WTC11 (cell line): ENCODE data around the gene PLBD2. TPM values are rescaled to one million over a fixed set of nuclear protein-coding genes. Genes with fewer than 3 reads are reported as not detected.
A peak's percentile ranks its signal among the peaks of the same experiment; 100 is the strongest.

ENCODE experiments used
- ATAC-seq: fragments of 200-7000 bp; cut with Tn5 transposase; 2 replicates; pipeline ENCODE4 v1.10.0; 2021; ENCODE audit warnings: mild to moderate bottlenecking, moderate library complexity
- CTCF ChIA-PET: fragments of 300-600 bp; sonication (Branson Sonifier 250); formaldehyde crosslinking; loops from one replicate; lab custom pipeline; 2021; ENCODE audit warnings: antibody characterized with exemption; lab: Charles Lee
- POLR2A ChIA-PET: fragments of 350-600 bp; sonication (Branson Sonifier 250); formaldehyde crosslinking; loops from one replicate; lab custom pipeline; 2021; ENCODE audit warnings: antibody characterized with exemption; lab: Charles Lee
- DNase-seq: peaks from one replicate; pipeline ENCODE4 v3.0.0; 2021; ENCODE audit warnings: low spot score
- H3K27ac Mint-ChIP-seq: 2 replicates; pipeline ENCODE4 v1.8.0; 2021; ENCODE audit warnings: mixed read lengths
- H3K27me3 Mint-ChIP-seq: 2 replicates; pipeline ENCODE4 v1.8.0; 2021; ENCODE audit warnings: low read depth, mild to moderate bottlenecking, moderate library complexity, mixed read lengths
- H3K36me3 Mint-ChIP-seq: 2 replicates; pipeline ENCODE4 v1.8.0; 2021; ENCODE audit warnings: mixed read lengths
- H3K4me1 Mint-ChIP-seq: 2 replicates; pipeline ENCODE4 v1.8.0; 2022; ENCODE audit warnings: mixed read lengths
- H3K4me3 Mint-ChIP-seq: 2 replicates; pipeline ENCODE4 v1.8.0; 2021; ENCODE audit warnings: mild to moderate bottlenecking, moderate library complexity, mixed read lengths
- H3K9me3 Mint-ChIP-seq: 2 replicates; pipeline ENCODE4 v1.8.0; 2021; ENCODE audit warnings: mixed read lengths
- CDX4 ChIP-seq: fragments of 250-450 bp; sonication (Bioruptor Pico); IDR thresholded peaks from 2 replicates; pipeline ENCODE4 v1.9.0; 2021; ENCODE audit warnings: moderate library complexity, mild to moderate bottlenecking, inconsistent platforms, borderline replicate concordance
- EMX1 ChIP-seq: fragments of 250-450 bp; sonication (Bioruptor Pico); IDR thresholded peaks from 2 replicates; pipeline ENCODE4 v1.8.0; 2021; ENCODE audit warnings: mild to moderate bottlenecking
- FOXP1 ChIP-seq: sonication (generic); formaldehyde crosslinking; IDR thresholded peaks from 2 replicates; pipeline ENCODE4 v1.8.0; 2022; ENCODE audit warnings: missing genetic modification reagents, mild to moderate bottlenecking, moderate library complexity, borderline replicate concordance
- GRHL2 ChIP-seq: fragments of 250-450 bp; sonication (Bioruptor Pico); IDR thresholded peaks from 2 replicates; pipeline ENCODE4 v1.8.0; 2022; ENCODE audit warnings: mild to moderate bottlenecking, moderate library complexity; ENCODE audit not compliant: insufficient replicate concordance, severe bottlenecking
- GTF2I ChIP-seq: fragments of 250-450 bp; sonication (Bioruptor Pico); conservative IDR thresholded peaks from 2 replicates; pipeline ENCODE4 v1.4.0; 2021; ENCODE audit warnings: mild to moderate bottlenecking
- IRF2 ChIP-seq: sonication (generic); formaldehyde crosslinking; IDR thresholded peaks from 2 replicates; pipeline ENCODE4 v1.8.0; 2022; ENCODE audit warnings: low read depth, missing genetic modification reagents, borderline replicate concordance
- JAZF1 ChIP-seq: fragments of 250-450 bp; sonication (Bioruptor Pico); IDR thresholded peaks from 2 replicates; pipeline ENCODE4 v1.9.0; 2021; ENCODE audit warnings: moderate library complexity, mild to moderate bottlenecking, inconsistent platforms
- JUN ChIP-seq: sonication (generic); formaldehyde crosslinking; IDR thresholded peaks from 2 replicates; pipeline ENCODE4 v1.8.0; 2023; ENCODE audit warnings: mild to moderate bottlenecking, missing genetic modification reagents
- MXD4 ChIP-seq: fragments of 250-450 bp; sonication (Bioruptor Pico); IDR thresholded peaks from 2 replicates; pipeline ENCODE4 v1.8.0; 2021; ENCODE audit warnings: mild to moderate bottlenecking, moderate library complexity, borderline replicate concordance
- MYBL2 ChIP-seq: sonication (generic); formaldehyde crosslinking; IDR thresholded peaks from 2 replicates; pipeline ENCODE4 v1.8.1; 2023; ENCODE audit warnings: mild to moderate bottlenecking, moderate library complexity, missing genetic modification reagents
- NFE2L1 ChIP-seq: sonication (generic); formaldehyde crosslinking; IDR thresholded peaks from 2 replicates; pipeline ENCODE4 v1.8.1; 2023; ENCODE audit warnings: missing genetic modification reagents
- NFYB ChIP-seq: sonication (generic); formaldehyde crosslinking; conservative IDR thresholded peaks from 2 replicates; pipeline ENCODE4 v1.8.0; 2022; ENCODE audit warnings: low read depth, missing genetic modification reagents
- NR3C1 ChIP-seq: sonication (generic); formaldehyde crosslinking; conservative IDR thresholded peaks from 2 replicates; pipeline ENCODE4 v1.8.1; 2023; ENCODE audit warnings: low read depth, mild to moderate bottlenecking, missing genetic modification reagents
- OVOL2 ChIP-seq: fragments of 250-450 bp; sonication (Bioruptor Pico); IDR thresholded peaks from 2 replicates; pipeline ENCODE4 v1.9.0; 2021; ENCODE audit warnings: mild to moderate bottlenecking, borderline replicate concordance
- SMAD4 ChIP-seq: sonication (generic); formaldehyde crosslinking; IDR thresholded peaks from 2 replicates; pipeline ENCODE4 v1.8.0; 2022; ENCODE audit warnings: mild to moderate bottlenecking, missing genetic modification reagents
- USF1 ChIP-seq: sonication (generic); formaldehyde crosslinking; IDR thresholded peaks from 2 replicates; pipeline ENCODE4 v1.8.0; 2022; ENCODE audit warnings: mild to moderate bottlenecking, missing genetic modification reagents
- ZBTB21 ChIP-seq: sonication (generic); formaldehyde crosslinking; IDR thresholded peaks from 2 replicates; pipeline ENCODE4 v1.8.1; 2023; ENCODE audit warnings: mild to moderate bottlenecking, missing genetic modification reagents, borderline replicate concordance
- ZMAT4 ChIP-seq: fragments of 250-450 bp; sonication (Bioruptor Pico); IDR thresholded peaks from 2 replicates; pipeline ENCODE4 v1.9.0; 2021; ENCODE audit warnings: mild to moderate bottlenecking
- ZNF138 ChIP-seq: sonication (generic); formaldehyde crosslinking; conservative IDR thresholded peaks from 2 replicates; pipeline ENCODE4 v1.8.1; 2022; ENCODE audit warnings: mild to moderate bottlenecking, moderate library complexity, missing genetic modification reagents
- ZNF232 ChIP-seq: sonication (generic); formaldehyde crosslinking; IDR thresholded peaks from 2 replicates; pipeline ENCODE4 v1.8.0; 2022; ENCODE audit warnings: mild to moderate bottlenecking, missing genetic modification reagents
- ZNF317 ChIP-seq: sonication (generic); formaldehyde crosslinking; IDR thresholded peaks from 2 replicates; pipeline ENCODE4 v1.8.1; 2023; ENCODE audit warnings: low read depth, mild to moderate bottlenecking, moderate library complexity, missing genetic modification reagents, borderline replicate concordance
- ZNF671 ChIP-seq: fragments of 250-450 bp; sonication (Bioruptor Pico); IDR thresholded peaks from 2 replicates; pipeline ENCODE4 v1.8.0; 2021; ENCODE audit warnings: mild to moderate bottlenecking
- total RNA-seq: library from RNA; stranded (reverse); gene quantifications from 3 replicates; pipeline ENCODE4 v1.2.3, GENCODE V29; 2021
- TF ChIP-seq, protein P1 (sequence below): fragments of 250-450 bp; sonication (Bioruptor Pico); IDR thresholded peaks from 2 replicates; pipeline ENCODE4 v1.9.0; 2021; ENCODE audit warnings: mild to moderate bottlenecking
- TF ChIP-seq, protein P2 (sequence below): sonication (generic); formaldehyde crosslinking; IDR thresholded peaks from 2 replicates; pipeline ENCODE4 v1.8.1; 2023; ENCODE audit warnings: mild to moderate bottlenecking, missing genetic modification reagents, moderate library complexity
- TF ChIP-seq, protein P3 (sequence below): fragments of 200-600 bp; IDR thresholded peaks from 2 replicates; pipeline ENCODE4 v1.8.0; 2022; ENCODE audit warnings: antibody characterized with exemption
- TF ChIP-seq, protein P4 (sequence below): fragments of 250-450 bp; sonication (Bioruptor Pico); IDR thresholded peaks from 2 replicates; pipeline ENCODE4 v2.1.2; 2022; ENCODE audit warnings: mild to moderate bottlenecking, moderate library complexity

PLBD2 gene
- total RNA-seq, 1 experiment from 2014 or later: 34.8 TPM

GRCh38 chr12:113392520-113392919, 34.1 kb downstream of the PLBD2 start:
- H3K36me3 Mint-ChIP-seq: no peaks in the 10 kb centered on the region
- H3K4me1 Mint-ChIP-seq: peaks cover 3% of the 10 kb centered on the region; the same call in 1 of the 2 replicates
- peaks cover 3% of the 10 kb centered on the region; the same call in 1 of the 2 replicates for H3K27me3 Mint-ChIP-seq
- H3K9me3 Mint-ChIP-seq: no peaks in the 10 kb centered on the region
- TF ChIP-seq JAZF1 (CRISPR knock-in tag): no peak
- no peak for TF ChIP-seq NFE2L1 (CRISPR knock-in tag)
- no peak for TF ChIP-seq USF1 (CRISPR knock-in tag)
- TF ChIP-seq GRHL2 (CRISPR knock-in tag): no peak
- no peak for TF ChIP-seq JUN (CRISPR knock-in tag)
- no peak for TF ChIP-seq NR3C1
- TF ChIP-seq ZNF232 (CRISPR knock-in tag): no peak
- no peak for TF ChIP-seq IRF2
- TF ChIP-seq MYBL2 (CRISPR knock-in tag): no peak
- no peak for TF ChIP-seq GTF2I (CRISPR knock-in tag)
- no peak for TF ChIP-seq MXD4 (CRISPR knock-in tag)
- no peak for TF ChIP-seq SMAD4 (CRISPR knock-in tag)
- TF ChIP-seq, protein P1, sequence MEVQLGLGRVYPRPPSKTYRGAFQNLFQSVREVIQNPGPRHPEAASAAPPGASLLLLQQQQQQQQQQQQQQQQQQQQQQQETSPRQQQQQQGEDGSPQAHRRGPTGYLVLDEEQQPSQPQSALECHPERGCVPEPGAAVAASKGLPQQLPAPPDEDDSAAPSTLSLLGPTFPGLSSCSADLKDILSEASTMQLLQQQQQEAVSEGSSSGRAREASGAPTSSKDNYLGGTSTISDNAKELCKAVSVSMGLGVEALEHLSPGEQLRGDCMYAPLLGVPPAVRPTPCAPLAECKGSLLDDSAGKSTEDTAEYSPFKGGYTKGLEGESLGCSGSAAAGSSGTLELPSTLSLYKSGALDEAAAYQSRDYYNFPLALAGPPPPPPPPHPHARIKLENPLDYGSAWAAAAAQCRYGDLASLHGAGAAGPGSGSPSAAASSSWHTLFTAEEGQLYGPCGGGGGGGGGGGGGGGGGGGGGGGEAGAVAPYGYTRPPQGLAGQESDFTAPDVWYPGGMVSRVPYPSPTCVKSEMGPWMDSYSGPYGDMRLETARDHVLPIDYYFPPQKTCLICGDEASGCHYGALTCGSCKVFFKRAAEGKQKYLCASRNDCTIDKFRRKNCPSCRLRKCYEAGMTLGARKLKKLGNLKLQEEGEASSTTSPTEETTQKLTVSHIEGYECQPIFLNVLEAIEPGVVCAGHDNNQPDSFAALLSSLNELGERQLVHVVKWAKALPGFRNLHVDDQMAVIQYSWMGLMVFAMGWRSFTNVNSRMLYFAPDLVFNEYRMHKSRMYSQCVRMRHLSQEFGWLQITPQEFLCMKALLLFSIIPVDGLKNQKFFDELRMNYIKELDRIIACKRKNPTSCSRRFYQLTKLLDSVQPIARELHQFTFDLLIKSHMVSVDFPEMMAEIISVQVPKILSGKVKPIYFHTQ: no peak
- TF ChIP-seq ZNF317 (CRISPR knock-in tag): no peak
- no peak for TF ChIP-seq FOXP1 (CRISPR knock-in tag)
- TF ChIP-seq, protein P2, sequence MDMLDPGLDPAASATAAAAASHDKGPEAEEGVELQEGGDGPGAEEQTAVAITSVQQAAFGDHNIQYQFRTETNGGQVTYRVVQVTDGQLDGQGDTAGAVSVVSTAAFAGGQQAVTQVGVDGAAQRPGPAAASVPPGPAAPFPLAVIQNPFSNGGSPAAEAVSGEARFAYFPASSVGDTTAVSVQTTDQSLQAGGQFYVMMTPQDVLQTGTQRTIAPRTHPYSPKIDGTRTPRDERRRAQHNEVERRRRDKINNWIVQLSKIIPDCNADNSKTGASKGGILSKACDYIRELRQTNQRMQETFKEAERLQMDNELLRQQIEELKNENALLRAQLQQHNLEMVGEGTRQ (CRISPR knock-in tag): no peak
- TF ChIP-seq ZBTB21 (CRISPR knock-in tag): no peak
- no peak for TF ChIP-seq OVOL2
- TF ChIP-seq ZMAT4 (CRISPR knock-in tag): no peak
- TF ChIP-seq, all 79 proteins: peak for 0
- ChIA-PET CTCF (interaction anchor here (0.6 to 2.0 kb wide), 10 partner anchors 13 to 426 kb away, joined by 3 to 29 read pairs (median 4); no protein-coding TSS in a partner anchor), POLR2A (interaction anchor here (1.0 kb wide), 1 partner anchor 21 kb away, joined by 3 read pairs; no protein-coding TSS in a partner anchor)
- ATAC-seq (no peak), DNase-seq (no peak)
- Mint-ChIP-seq H3K27ac (no peak overlapping the region), H3K4me3 (no peak overlapping the region)

DNA sequence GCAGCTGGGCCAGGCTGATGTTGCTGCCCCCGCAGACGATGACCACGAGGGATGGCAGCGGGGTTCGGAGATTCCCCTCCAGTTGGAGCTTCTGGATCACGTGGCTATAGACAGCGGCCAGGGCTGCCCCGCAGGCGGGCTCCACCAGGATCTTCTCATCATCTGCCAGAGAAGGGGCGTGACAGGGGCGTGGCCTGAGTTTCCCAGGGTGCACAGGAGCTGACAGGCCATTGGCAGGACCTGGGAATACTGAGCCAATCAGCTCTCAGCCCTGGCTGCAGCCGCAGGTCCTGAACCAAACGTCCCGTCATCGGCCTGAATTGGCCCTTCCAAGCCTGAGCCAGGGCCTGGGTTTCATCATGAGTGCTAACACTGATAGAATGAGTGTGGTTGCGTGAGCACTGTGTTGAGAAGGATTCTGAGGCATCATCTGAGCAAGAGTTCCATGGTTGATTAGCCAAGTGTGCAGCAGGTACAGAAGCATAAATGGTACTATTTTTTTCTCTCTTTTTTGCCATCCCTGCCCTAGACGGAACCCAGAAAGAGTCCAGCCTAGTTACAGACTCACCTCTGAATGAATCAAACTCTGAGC, 34.7 kb downstream of the PLBD2 start:
- POLR2A ChIA-PET: interaction anchor here (1.0 kb wide), 1 partner anchor 21 kb away, joined by 3 read pairs; no protein-coding TSS in a partner anchor
- Mint-ChIP-seq H3K36me3 (no peaks in the 10 kb centered on the region), H3K4me3 (no peak overlapping the region), H3K27ac (no peak overlapping the region), H3K9me3 (no peaks in the 10 kb centered on the region), H3K27me3 (peaks cover 3% of the 10 kb centered on the region; the same call in 1 of the 2 replicates), H3K4me1 (peaks cover 3% of the 10 kb centered on the region; the same call in 1 of the 2 replicates)
- CTCF ChIA-PET: interaction anchor here (0.6 to 2.0 kb wide), 10 partner anchors 12 to 426 kb away, joined by 3 to 29 read pairs (median 4); no protein-coding TSS in a partner anchor
- peak; percentile 98 for ATAC-seq
- DNase-seq: peak; percentile 94
- TF ChIP-seq NFYB: peak; percentile 72
- TF ChIP-seq, protein P3, sequence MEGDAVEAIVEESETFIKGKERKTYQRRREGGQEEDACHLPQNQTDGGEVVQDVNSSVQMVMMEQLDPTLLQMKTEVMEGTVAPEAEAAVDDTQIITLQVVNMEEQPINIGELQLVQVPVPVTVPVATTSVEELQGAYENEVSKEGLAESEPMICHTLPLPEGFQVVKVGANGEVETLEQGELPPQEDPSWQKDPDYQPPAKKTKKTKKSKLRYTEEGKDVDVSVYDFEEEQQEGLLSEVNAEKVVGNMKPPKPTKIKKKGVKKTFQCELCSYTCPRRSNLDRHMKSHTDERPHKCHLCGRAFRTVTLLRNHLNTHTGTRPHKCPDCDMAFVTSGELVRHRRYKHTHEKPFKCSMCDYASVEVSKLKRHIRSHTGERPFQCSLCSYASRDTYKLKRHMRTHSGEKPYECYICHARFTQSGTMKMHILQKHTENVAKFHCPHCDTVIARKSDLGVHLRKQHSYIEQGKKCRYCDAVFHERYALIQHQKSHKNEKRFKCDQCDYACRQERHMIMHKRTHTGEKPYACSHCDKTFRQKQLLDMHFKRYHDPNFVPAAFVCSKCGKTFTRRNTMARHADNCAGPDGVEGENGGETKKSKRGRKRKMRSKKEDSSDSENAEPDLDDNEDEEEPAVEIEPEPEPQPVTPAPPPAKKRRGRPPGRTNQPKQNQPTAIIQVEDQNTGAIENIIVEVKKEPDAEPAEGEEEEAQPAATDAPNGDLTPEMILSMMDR: no peak
- TF ChIP-seq EMX1 (CRISPR knock-in tag): no peak
- TF ChIP-seq USF1 (CRISPR knock-in tag): peak; percentile 83
- TF ChIP-seq ZNF671 (CRISPR knock-in tag): peak; percentile 39; the same call in 1 of the 2 replicates
- no peak for TF ChIP-seq IRF2
- TF ChIP-seq, protein P4, sequence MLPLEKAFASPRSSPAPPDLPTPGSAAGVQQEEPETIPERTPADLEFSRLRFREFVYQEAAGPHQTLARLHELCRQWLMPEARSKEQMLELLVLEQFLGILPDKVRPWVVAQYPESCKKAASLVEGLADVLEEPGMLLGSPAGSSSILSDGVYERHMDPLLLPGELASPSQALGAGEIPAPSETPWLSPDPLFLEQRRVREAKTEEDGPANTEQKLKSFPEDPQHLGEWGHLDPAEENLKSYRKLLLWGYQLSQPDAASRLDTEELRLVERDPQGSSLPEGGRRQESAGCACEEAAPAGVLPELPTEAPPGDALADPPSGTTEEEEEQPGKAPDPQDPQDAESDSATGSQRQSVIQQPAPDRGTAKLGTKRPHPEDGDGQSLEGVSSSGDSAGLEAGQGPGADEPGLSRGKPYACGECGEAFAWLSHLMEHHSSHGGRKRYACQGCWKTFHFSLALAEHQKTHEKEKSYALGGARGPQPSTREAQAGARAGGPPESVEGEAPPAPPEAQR (CRISPR knock-in tag): no peak
- no peak for TF ChIP-seq FOXP1 (CRISPR knock-in tag)
- no peak for TF ChIP-seq JUN (CRISPR knock-in tag)
- TF ChIP-seq CDX4 (CRISPR knock-in tag): no peak
- no peak for TF ChIP-seq ZNF138 (CRISPR knock-in tag)
